GM19193 (cell line): ENCODE results near the gene SLX4IP.

Experiments used
- POLR2A ChIP-seq: IDR thresholded peaks from 4 replicates; pipeline ENCODE4 v1.6.1; 2011; ENCODE audit not compliant: insufficient read depth, insufficient read length; ENCODE audit errors: extremely low read depth

Gene SLX4IP

GRCh38 chr20:10448270-10449156, 13.4 kb downstream of the SLX4IP start:
- TF ChIP-seq POLR2A, result no peak

GRCh38 chr20:10449270-10449669, 14.2 kb downstream of the SLX4IP start:
- no peak for TF ChIP-seq POLR2A

GRCh38 chr20:10453241-10453640, 18.1 kb downstream of the SLX4IP start:
- no peak for TF ChIP-seq POLR2A

GRCh38 chr20:10454151-10454750, 19.1 kb downstream of the SLX4IP start:
- no peak for TF ChIP-seq POLR2A

GRCh38 chr20:10461495-10461894, 26.4 kb downstream of the SLX4IP start:
- TF ChIP-seq POLR2A, result no peak

- TF ChIP-seq POLR2A, result no peak
Observed at GRCh38 chr20:10462516-10462915, 27.4 kb downstream of the SLX4IP start.

- no peak for TF ChIP-seq POLR2A
Observed at GRCh38 chr20:10463622-10464021, 28.5 kb downstream of the SLX4IP start.

- no peak for TF ChIP-seq POLR2A
Observed at GRCh38 chr20:10465135-10465534, 30.0 kb downstream of the SLX4IP start.

GRCh38 chr20:10466325-10466724, 31.2 kb downstream of the SLX4IP start:
- no peak for TF ChIP-seq POLR2A

- no peak for TF ChIP-seq POLR2A
Observed at GRCh38 chr20:10466855-10467254, 31.8 kb downstream of the SLX4IP start.

- TF ChIP-seq POLR2A, result no peak
Observed at GRCh38 chr20:10467681-10468339, 32.7 kb downstream of the SLX4IP start.

GRCh38 chr20:10468340-10468845, 33.3 kb downstream of the SLX4IP start:
- no peak for TF ChIP-seq POLR2A

- TF ChIP-seq POLR2A, result no peak
Observed at GRCh38 chr20:10469056-10469455, 34.0 kb downstream of the SLX4IP start.

- TF ChIP-seq POLR2A, result no peak
Observed at GRCh38 chr20:10469599-10469998, 34.5 kb downstream of the SLX4IP start.

GRCh38 chr20:10470276-10470675, 35.2 kb downstream of the SLX4IP start:
- TF ChIP-seq POLR2A, result no peak
